Measurements from ENCODE around the gene NCOA6.

DNA sequence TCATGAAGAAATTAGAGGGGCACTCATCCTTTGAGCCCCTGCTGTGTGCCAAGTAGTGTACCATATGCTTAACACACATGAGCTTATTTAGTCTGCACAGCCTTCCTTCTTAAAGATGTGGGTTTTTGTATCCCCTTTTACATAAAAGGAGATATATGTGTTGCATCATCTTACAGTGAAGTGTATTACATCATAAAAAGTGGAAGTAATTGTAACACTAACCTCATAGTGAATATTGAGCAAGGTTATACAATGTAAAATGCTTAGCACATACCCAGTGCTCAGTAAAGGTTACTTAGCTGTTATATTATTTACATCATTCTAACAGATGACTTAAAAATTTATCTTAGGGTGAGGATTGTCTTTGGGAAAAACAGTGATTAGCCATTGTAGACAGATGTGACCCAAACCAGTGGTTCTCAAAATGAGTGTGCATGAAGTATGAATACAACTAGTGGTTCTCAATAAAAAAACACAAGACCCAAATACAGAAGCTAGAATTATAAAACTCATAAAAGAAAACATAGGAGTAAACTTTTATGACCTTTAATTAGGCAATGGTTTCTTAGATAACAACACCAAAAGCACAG lies 144.8 kb downstream of the NCOA6 start:
- TF ChIP-seq, protein P1, sequence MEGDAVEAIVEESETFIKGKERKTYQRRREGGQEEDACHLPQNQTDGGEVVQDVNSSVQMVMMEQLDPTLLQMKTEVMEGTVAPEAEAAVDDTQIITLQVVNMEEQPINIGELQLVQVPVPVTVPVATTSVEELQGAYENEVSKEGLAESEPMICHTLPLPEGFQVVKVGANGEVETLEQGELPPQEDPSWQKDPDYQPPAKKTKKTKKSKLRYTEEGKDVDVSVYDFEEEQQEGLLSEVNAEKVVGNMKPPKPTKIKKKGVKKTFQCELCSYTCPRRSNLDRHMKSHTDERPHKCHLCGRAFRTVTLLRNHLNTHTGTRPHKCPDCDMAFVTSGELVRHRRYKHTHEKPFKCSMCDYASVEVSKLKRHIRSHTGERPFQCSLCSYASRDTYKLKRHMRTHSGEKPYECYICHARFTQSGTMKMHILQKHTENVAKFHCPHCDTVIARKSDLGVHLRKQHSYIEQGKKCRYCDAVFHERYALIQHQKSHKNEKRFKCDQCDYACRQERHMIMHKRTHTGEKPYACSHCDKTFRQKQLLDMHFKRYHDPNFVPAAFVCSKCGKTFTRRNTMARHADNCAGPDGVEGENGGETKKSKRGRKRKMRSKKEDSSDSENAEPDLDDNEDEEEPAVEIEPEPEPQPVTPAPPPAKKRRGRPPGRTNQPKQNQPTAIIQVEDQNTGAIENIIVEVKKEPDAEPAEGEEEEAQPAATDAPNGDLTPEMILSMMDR (IDR thresholded peaks at IDR 0.05; ENCODE audit: low read length): no peak
- no peak for TF ChIP-seq EZH2 (IDR thresholded peaks at IDR 0.05; ENCODE audit: borderline replicate concordance, low read length)
